Endothelial cell of umbilical vein (primary cell): Measurements from ENCODE around the gene RXFP3. TPM values are rescaled to one million over a fixed set of nuclear protein-coding genes. Genes with fewer than 3 reads are reported as not detected.

Experiments
- BruUV-seq: library from RNA; stranded (reverse); fragments of 400-500 nt; replicated peaks from 2 replicates; lab custom pipeline; 2021; lab: Mats Ljungman, UMichigan
- CTCF ChIA-PET: fragments of 300-600, 350-600 bp; sonication (Branson Sonifier 250); formaldehyde crosslinking; loops from one replicate; lab custom pipeline; 2021; ENCODE audit warnings: antibody characterized with exemption, inconsistent platforms; lab: Charles Lee
- POLR2A ChIA-PET: fragments of 300-600, 350-600 bp; sonication (Branson Sonifier 250); formaldehyde crosslinking; loops from one replicate; lab custom pipeline; 2021; ENCODE audit warnings: antibody characterized with exemption, inconsistent platforms; lab: Charles Lee
- DNase-seq: peaks from one replicate; pipeline ENCODE4 v3.0.0-alpha.2; 2011; ENCODE audit warnings: low read depth, low spot score
- FAIRE-seq: peaks from 2 replicates; lab custom pipeline; 2011; peaks lifted over from hg19 to GRCh38; lab: Jason Lieb, UNC
- H2AFZ ChIP-seq: 2 replicates; pipeline ENCODE4 v1.6.0; 2012; ENCODE audit warnings: low read depth, low read length, control low read depth, inconsistent platforms
- H3K27ac ChIP-seq: 2 replicates; pipeline ENCODE4 v1.5.1; 2011; ENCODE audit warnings: low read depth, mild to moderate bottlenecking, control low read depth, low read length, moderate library complexity; ENCODE audit not compliant: insufficient read depth
- H3K27me3 ChIP-seq, 2 experiments: 2 replicates each; pipeline versions ENCODE4 v1.6.0 to v1.6.1; 2011; ENCODE audit warnings: low read length in 2 of 2, mixed read lengths in 1 of 2; ENCODE audit not compliant: control insufficient read depth in 2 of 2, insufficient read depth in 2 of 2
- H3K36me3 ChIP-seq, 2 experiments: 2 replicates in 1 of 2; 3 replicates in 1 of 2; pipeline ENCODE4 v1.5.1; 2011; ENCODE audit warnings: low read length in 2 of 2, mild to moderate bottlenecking in 1 of 2, moderate library complexity in 1 of 2; ENCODE audit not compliant: control insufficient read depth in 2 of 2, insufficient read depth in 2 of 2; ENCODE audit errors: extremely low read depth in 1 of 2
- H3K4me1 ChIP-seq: 3 replicates; pipeline ENCODE4 v1.5.1; 2011; ENCODE audit warnings: mild to moderate bottlenecking, low read length; ENCODE audit not compliant: control insufficient read depth, insufficient read depth; ENCODE audit errors: extremely low read depth
- H3K4me2 ChIP-seq: 2 replicates; pipeline ENCODE4 v1.6.1; 2011; ENCODE audit warnings: low read length, control low read depth, mixed read lengths; ENCODE audit not compliant: insufficient read depth
- H3K4me3 ChIP-seq, 3 experiments: fragments of 200-600 bp in 1 of 3; sonication (generic), shearing (Covaris generic) in 1 of 3; replicated peaks in 1 of 3; 2 replicates each; pipeline ENCODE4 v1.5.1; 2011 to 2016; ENCODE audit warnings: control low read depth in 3 of 3, low read length in 3 of 3, mild to moderate bottlenecking in 2 of 3, inconsistent platforms in 1 of 3, low read depth in 1 of 3, moderate library complexity in 1 of 3; ENCODE audit not compliant: insufficient read depth in 1 of 3
- H3K79me2 ChIP-seq: 2 replicates; pipeline ENCODE4 v1.6.0; 2012; ENCODE audit warnings: low read length, inconsistent platforms; ENCODE audit not compliant: control insufficient read depth, insufficient read depth
- H3K9ac ChIP-seq: replicated peaks from 2 replicates; pipeline ENCODE3; 2011; ENCODE audit warnings: low read length, control low read depth; ENCODE audit not compliant: insufficient read depth; ENCODE audit errors: extremely low read depth
- H3K9me1 ChIP-seq: replicated peaks from 3 replicates; pipeline ENCODE4 v1.6.0; 2011; ENCODE audit warnings: mild to moderate bottlenecking, low read length; ENCODE audit not compliant: control insufficient read depth, insufficient read depth; ENCODE audit errors: extremely low read depth
- H3K9me3 ChIP-seq: replicated peaks from 2 replicates; pipeline ENCODE4 v1.5.1; 2012; ENCODE audit warnings: low read length, inconsistent platforms; ENCODE audit not compliant: control insufficient read depth, insufficient read depth
- H4K20me1 ChIP-seq: replicated peaks from 2 replicates; pipeline ENCODE3; 2011; ENCODE audit warnings: mild to moderate bottlenecking, low read length; ENCODE audit not compliant: control insufficient read depth, insufficient read depth; ENCODE audit errors: extremely low read depth
- CTCF ChIP-seq, 2 donors: IDR thresholded peaks; 1 replicate in 1 of 2; 2 replicates in 1 of 2; pipeline ENCODE4 v1.5.1; 2011; ENCODE audit warnings: low read length in 2 of 2, mild to moderate bottlenecking in 2 of 2, moderate library complexity in 2 of 2, control low read depth in 1 of 2, inconsistent platforms in 1 of 2, low read depth in 1 of 2; ENCODE audit not compliant: insufficient read depth in 1 of 2; ENCODE audit errors: extremely low read depth in 1 of 2
- JUN ChIP-seq: IDR thresholded peaks from 2 replicates; pipeline ENCODE4 v1.6.1; 2011; ENCODE audit warnings: borderline replicate concordance, low read depth; ENCODE audit not compliant: insufficient read length, insufficient read depth
- MAX ChIP-seq: IDR thresholded peaks from 2 replicates; pipeline ENCODE4 v1.6.1; 2011; ENCODE audit not compliant: insufficient read depth, insufficient read length
- MYC ChIP-seq: IDR thresholded peaks from one replicate; pipeline ENCODE4 v1.6.1; 2011; ENCODE audit warnings: mild to moderate bottlenecking, low read depth, low read length
- POLR2AphosphoS5 ChIP-seq: IDR thresholded peaks from 2 replicates; pipeline ENCODE4 v1.6.1; 2012; ENCODE audit warnings: low read depth, mild to moderate bottlenecking, control low read depth, low read length, moderate library complexity; ENCODE audit not compliant: insufficient read depth
- dilution Hi-C: fragments of 300-500 bp; cut with MboI; formaldehyde crosslinking; loops from one replicate; pipeline ENCODE4 v1.15.0; 2019; ENCODE audit warnings: low sequenced_read_pairs; ENCODE audit not compliant: extremely low pct_ligation_motif_present
- intact Hi-C: fragments of 100-400 bp; cut with micrococcal nuclease; formaldehyde crosslinking; loops from one replicate; pipeline ENCODE4 v1.10.0; 2022
- polyA plus RNA-seq, 4 experiments: library from polyadenylated mRNA; depleted of rRNA in 3 of 4; stranded (reverse) in 3 of 4; unstranded in 1 of 4; fragments of >200 nt; gene quantifications; 2 replicates each; pipeline versions ENCODE4 v1.2.1 to v1.2.3, GENCODE V29; 2011 to 2012; ENCODE audit warnings: missing spikeins in 1 of 4
- total RNA-seq: library from RNA; stranded (reverse); gene quantifications from 2 replicates; pipeline ENCODE4 v1.2.3, GENCODE V29; 2021

Gene RXFP3
- total and polyA plus RNA-seq, 2 donors (not counting 3 experiments of a cell fraction or from before 2014, with no cell fraction given) = not detected

- Histone ChIP-seq H3K4me3 (peak overlapping the region in 2 of 3 experiments; percentile 53 to 71), H3K36me3 (no peaks in the 10 kb centered on the region), H3K27me3 (peaks cover 31 to 35% of the 10 kb centered on the region in 2 experiments), H3K27ac (no peak overlapping the region), H3K4me2 (peak overlapping the region; percentile 79), H3K4me1 (peaks cover 10% of the 10 kb centered on the region), H2AFZ (peak overlapping the region; percentile 90), H3K9me1 (no peaks in the 10 kb centered on the region), H3K9ac (peak overlapping the region; percentile 55), H4K20me1 (no peaks in the 10 kb centered on the region), H3K79me2 (no peaks in the 10 kb centered on the region), H3K9me3 (no peaks in the 10 kb centered on the region)
- TF ChIP-seq CTCF (IDR thresholded peaks at IDR 0.05; ENCODE audit: extremely low read depth in 1 of 2, insufficient read depth in 1 of 2, low read depth in 1 of 2, low read length in 2 of 2) = no peak
- TF ChIP-seq MYC = no peak
- TF ChIP-seq MAX = no peak
- no peak for TF ChIP-seq POLR2AphosphoS5
- TF ChIP-seq JUN = no peak
- BruUV-seq = no TSS peak
- FAIRE-seq (peak; percentile 49), DNase-seq (no peak)
- ChIA-PET CTCF (interaction anchor here (1.1 to 2.2 kb wide), 2 partner anchors 44 to 302 kb away, joined by 4 to 10 read pairs; no protein-coding TSS in a partner anchor), POLR2A (no interaction called here)
- intact Hi-C loops = no loop called here
- dilution Hi-C loops = no loop called here
Observed at GRCh38 chr5:33891446-33891787, 44.8 kb upstream of the RXFP3 start.
